Subcutaneous abdominal adipose tissue (tissue), 5 donors: ENCODE data around the gene NPIPB9.

Source experiments
- H3K27ac ChIP-seq: one replicate; pipeline ENCODE4 v1.7.0; 2013; ENCODE audit warnings: low read depth, mild to moderate bottlenecking, inconsistent platforms, low read length, moderate library complexity
- H3K27me3 ChIP-seq, 5 donors: one replicate each; pipeline ENCODE4 v1.7.0; 2013; ENCODE audit warnings: low read length in 5 of 5, inconsistent platforms in 1 of 5; ENCODE audit not compliant: control insufficient read depth in 5 of 5, insufficient read depth in 4 of 5
- H3K36me3 ChIP-seq, 5 donors: one replicate each; pipeline ENCODE4 v1.7.0; 2013; ENCODE audit warnings: low read length in 5 of 5; ENCODE audit not compliant: control insufficient read depth in 5 of 5, insufficient read depth in 5 of 5
- H3K4me1 ChIP-seq, 5 donors: one replicate each; pipeline ENCODE4 v1.7.0; 2013; ENCODE audit warnings: low read length in 5 of 5, mild to moderate bottlenecking in 3 of 5, moderate library complexity in 1 of 5; ENCODE audit not compliant: control insufficient read depth in 5 of 5, insufficient read depth in 5 of 5
- H3K4me3 ChIP-seq, 5 donors: one replicate each; pipeline ENCODE4 v1.7.0; 2013; ENCODE audit warnings: low read length in 5 of 5, low read depth in 1 of 5
- H3K9ac ChIP-seq, 5 donors: one replicate each; pipeline ENCODE4 v1.7.0; 2013; ENCODE audit warnings: low read length in 5 of 5, mild to moderate bottlenecking in 4 of 5, moderate library complexity in 3 of 5
- H3K9me3 ChIP-seq, 5 donors: one replicate each; pipeline ENCODE4 v1.7.0; 2013; ENCODE audit warnings: low read length in 5 of 5; ENCODE audit not compliant: control insufficient read depth in 5 of 5
- donor health status: healthy.
- donor health status: healthy.
- donor health status: healthy.
- donor health status: healthy.
- donor health status: healthy.

Gene NPIPB9

DNA sequence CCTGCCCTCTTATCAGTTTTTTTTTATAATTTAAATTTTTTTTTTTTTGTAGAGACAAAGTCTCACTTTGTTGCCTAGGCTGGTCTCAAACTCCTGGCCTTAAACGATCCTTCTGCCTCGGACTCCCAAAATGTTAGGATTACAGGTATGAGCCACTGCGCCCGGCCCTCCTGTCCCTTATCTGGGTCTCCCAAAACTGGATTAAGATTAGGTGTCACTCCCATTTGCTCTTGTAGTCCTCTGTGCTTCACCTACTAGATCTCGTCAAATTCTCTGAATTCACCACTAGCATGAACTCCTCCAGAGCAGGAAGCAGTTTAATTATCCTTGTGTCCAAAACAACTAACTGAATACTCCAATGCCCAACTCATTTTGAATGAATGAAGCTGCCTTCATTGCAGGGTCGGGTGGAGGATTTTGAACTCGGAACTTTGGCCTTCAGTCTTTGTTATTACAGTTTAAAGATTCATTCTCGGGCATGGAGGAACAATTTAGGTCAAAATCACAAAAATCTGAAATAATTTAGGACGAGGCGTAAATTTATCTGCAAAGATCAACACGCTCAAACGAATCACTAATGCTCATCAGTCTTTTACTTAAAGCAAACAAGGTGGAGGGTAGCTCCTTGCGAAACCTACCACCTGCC is 70.4 kb downstream of the NPIPB9 start:
- H3K9me3 ChIP-seq, result peaks cover 0 to 3% (median 0%) of the 10 kb centered on the region in 5 donors
- H3K27me3 ChIP-seq, result no peaks in the 10 kb centered on the region
- H3K27ac ChIP-seq, result peak overlapping the region; percentile 95
- H3K4me3 ChIP-seq, result peak overlapping the region; percentile 78 to 93 (median 87)
- peaks cover 5 to 26% (median 23%) of the 10 kb centered on the region in 5 donors for H3K4me1 ChIP-seq
- peak overlapping the region; percentile 59 to 100 (median 84) for H3K9ac ChIP-seq
- H3K36me3 ChIP-seq, result peaks cover 6 to 20% (median 19%) of the 10 kb centered on the region in 5 donors
